ENCODE data around the gene ADCY7.
A peak's percentile ranks its signal among the peaks of the same experiment; 100 is the strongest.

The ADCY7 gene

DNA sequence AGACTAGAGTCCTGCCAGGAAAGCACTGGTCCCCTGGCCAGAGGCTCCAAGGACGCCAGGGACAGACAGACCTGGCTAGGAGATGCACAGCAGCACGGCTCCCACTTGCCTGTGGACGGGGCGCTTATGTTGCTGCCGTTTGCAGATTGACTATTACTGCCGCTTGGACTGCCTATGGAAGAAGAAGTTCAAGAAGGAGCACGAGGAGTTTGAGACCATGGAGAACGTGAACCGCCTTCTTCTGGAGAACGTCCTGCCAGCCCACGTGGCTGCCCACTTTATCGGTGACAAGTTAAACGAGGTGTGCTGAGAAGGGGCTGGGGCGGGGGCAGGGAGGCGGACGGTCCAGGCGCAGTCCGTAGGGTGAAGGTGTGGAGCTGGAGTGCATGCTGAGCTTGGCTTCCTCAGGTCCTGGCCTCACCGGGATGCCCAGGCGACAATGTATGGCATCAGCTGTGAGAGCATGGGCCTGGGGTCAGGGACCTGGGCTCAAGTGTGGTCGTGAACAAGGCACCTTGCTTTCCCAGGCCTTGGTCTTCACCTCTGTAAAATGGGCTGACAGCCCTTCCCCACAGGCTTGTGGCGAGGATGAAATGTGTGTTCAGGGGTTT lies 45.6 kb downstream of the ADCY7 start:
- no peak for DNase-seq (ENCODE audit: low read depth in 1 of 2, low spot score in 1 of 2)

DNA sequence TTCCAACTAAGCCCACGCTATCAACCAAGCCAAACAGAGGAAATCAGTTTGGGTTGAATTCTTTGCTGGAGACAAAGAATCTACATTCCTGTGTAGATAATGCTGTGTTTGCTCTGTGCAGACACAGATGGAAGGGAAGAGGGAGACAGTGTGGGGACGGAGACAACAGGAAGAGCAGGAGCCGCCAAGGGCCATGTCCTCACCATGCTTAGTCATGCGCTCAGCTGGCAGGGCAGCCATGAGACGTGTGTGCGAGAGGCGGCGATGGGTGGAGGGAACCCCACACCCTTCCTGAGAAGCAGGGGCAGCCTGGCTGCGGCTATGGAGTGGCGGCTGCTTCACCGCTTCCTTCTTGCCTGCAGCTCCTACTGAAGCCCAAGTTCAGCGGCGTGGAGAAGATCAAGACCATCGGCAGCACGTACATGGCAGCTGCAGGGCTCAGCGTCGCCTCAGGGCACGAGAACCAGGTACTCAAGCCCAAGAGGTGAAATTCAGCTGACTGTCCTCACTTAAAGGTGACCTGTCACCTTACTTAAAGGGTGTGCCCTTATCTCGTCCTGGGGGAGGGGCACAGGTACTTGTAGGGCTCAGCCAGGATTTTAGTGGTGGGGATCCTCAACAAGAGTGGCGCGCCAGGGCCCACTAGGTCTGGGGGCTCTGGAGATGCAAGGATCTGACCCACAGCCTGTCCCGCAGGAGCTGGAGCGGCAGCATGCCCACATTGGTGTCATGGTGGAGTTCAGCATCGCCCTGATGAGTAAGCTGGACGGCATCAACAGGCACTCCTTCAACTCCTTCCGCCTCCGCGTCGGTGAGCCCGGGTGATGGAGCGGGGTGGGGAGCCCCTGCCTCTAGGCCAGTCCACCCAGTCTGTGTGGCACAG lies 47.5 kb downstream of the ADCY7 start:
- Histone ChIP-seq H3K4me3 (replicated peaks; ENCODE audit: insufficient read depth, low read length) (no peak overlapping the region), H3K27me3 (ENCODE audit: insufficient read depth, poor library complexity, severe bottlenecking) (no peaks in the 10 kb centered on the region), H3K27ac (replicated peaks) (peak overlapping the region; percentile 40)
- DNase-seq (ENCODE audit: low read depth in 1 of 2, low spot score in 1 of 2) = peak; percentile 59 to 94
- TF ChIP-seq POLR2AphosphoS5 (IDR thresholded peaks at IDR 0.05; ENCODE audit: low read depth) (peak; percentile 84), SPI1 (IDR thresholded peaks at IDR 0.05; ENCODE audit: borderline replicate concordance, low read depth) (no peak; the same call in 1 of the 2 replicates), GABPA (IDR thresholded peaks at IDR 0.05; ENCODE audit: low read depth) (no peak)
- TF ChIP-seq, protein P1, sequence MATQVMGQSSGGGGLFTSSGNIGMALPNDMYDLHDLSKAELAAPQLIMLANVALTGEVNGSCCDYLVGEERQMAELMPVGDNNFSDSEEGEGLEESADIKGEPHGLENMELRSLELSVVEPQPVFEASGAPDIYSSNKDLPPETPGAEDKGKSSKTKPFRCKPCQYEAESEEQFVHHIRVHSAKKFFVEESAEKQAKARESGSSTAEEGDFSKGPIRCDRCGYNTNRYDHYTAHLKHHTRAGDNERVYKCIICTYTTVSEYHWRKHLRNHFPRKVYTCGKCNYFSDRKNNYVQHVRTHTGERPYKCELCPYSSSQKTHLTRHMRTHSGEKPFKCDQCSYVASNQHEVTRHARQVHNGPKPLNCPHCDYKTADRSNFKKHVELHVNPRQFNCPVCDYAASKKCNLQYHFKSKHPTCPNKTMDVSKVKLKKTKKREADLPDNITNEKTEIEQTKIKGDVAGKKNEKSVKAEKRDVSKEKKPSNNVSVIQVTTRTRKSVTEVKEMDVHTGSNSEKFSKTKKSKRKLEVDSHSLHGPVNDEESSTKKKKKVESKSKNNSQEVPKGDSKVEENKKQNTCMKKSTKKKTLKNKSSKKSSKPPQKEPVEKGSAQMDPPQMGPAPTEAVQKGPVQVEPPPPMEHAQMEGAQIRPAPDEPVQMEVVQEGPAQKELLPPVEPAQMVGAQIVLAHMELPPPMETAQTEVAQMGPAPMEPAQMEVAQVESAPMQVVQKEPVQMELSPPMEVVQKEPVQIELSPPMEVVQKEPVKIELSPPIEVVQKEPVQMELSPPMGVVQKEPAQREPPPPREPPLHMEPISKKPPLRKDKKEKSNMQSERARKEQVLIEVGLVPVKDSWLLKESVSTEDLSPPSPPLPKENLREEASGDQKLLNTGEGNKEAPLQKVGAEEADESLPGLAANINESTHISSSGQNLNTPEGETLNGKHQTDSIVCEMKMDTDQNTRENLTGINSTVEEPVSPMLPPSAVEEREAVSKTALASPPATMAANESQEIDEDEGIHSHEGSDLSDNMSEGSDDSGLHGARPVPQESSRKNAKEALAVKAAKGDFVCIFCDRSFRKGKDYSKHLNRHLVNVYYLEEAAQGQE (IDR thresholded peaks at IDR 0.05; ENCODE audit: insufficient replicate concordance, low read depth) = no peak
- TF ChIP-seq, protein P2, sequence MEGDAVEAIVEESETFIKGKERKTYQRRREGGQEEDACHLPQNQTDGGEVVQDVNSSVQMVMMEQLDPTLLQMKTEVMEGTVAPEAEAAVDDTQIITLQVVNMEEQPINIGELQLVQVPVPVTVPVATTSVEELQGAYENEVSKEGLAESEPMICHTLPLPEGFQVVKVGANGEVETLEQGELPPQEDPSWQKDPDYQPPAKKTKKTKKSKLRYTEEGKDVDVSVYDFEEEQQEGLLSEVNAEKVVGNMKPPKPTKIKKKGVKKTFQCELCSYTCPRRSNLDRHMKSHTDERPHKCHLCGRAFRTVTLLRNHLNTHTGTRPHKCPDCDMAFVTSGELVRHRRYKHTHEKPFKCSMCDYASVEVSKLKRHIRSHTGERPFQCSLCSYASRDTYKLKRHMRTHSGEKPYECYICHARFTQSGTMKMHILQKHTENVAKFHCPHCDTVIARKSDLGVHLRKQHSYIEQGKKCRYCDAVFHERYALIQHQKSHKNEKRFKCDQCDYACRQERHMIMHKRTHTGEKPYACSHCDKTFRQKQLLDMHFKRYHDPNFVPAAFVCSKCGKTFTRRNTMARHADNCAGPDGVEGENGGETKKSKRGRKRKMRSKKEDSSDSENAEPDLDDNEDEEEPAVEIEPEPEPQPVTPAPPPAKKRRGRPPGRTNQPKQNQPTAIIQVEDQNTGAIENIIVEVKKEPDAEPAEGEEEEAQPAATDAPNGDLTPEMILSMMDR (IDR thresholded peaks at IDR 0.05; ENCODE audit: insufficient read depth, low read length) = no peak

More for the DNA sequence above, 45.6 kb downstream of the ADCY7 start:
- TF ChIP-seq GABPA (IDR thresholded peaks at IDR 0.05; ENCODE audit: low read depth) (no peak), POLR2AphosphoS5 (IDR thresholded peaks at IDR 0.05; ENCODE audit: low read depth) (no peak)
- TF ChIP-seq, protein P1 (IDR thresholded peaks at IDR 0.05; ENCODE audit: insufficient replicate concordance, low read depth) = no peak
- TF ChIP-seq, protein P2 (IDR thresholded peaks at IDR 0.05; ENCODE audit: insufficient read depth, low read length) = no peak
- no peak overlapping the region for H3K4me3 ChIP-seq (replicated peaks; ENCODE audit: insufficient read depth, low read length)
- H3K27me3 ChIP-seq (ENCODE audit: insufficient read depth, poor library complexity, severe bottlenecking) = no peaks in the 10 kb centered on the region
- no peak overlapping the region for H3K27ac ChIP-seq (replicated peaks)

DNA sequence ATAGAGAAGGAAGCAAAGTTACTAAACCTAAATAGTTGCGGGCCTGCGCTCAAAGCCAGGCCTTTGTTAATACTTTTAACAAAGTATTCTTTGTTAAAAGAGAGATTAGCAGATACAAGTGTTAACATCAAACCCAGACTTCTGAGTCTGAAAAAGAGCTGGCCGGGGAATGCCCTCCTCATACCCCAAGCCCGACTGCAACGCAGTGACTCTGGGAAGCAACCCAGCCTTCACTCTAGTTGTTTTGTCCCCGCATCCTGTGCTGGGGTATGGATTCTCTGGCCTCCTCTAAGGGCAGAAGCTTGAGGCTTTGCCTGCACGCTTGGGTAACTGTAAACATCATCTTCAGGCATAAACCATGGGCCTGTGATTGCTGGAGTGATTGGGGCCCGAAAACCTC lies 48.3 kb downstream of the ADCY7 start:
- H3K4me3 ChIP-seq (replicated peaks; ENCODE audit: insufficient read depth, low read length) = no peak overlapping the region
- H3K27me3 ChIP-seq (ENCODE audit: insufficient read depth, poor library complexity, severe bottlenecking) = no peaks in the 10 kb centered on the region
- TF ChIP-seq, protein P2 (IDR thresholded peaks at IDR 0.05; ENCODE audit: insufficient read depth, low read length) = no peak
- TF ChIP-seq, protein P1 (IDR thresholded peaks at IDR 0.05; ENCODE audit: insufficient replicate concordance, low read depth) = no peak
- TF ChIP-seq GABPA (IDR thresholded peaks at IDR 0.05; ENCODE audit: low read depth) (no peak), SPI1 (IDR thresholded peaks at IDR 0.05; ENCODE audit: borderline replicate concordance, low read depth) (no peak), POLR2AphosphoS5 (IDR thresholded peaks at IDR 0.05; ENCODE audit: low read depth) (no peak)
- DNase-seq (ENCODE audit: low read depth in 1 of 2, low spot score in 1 of 2) = no peak
- H3K27ac ChIP-seq (replicated peaks) = no peak overlapping the region
